Breast epithelium (tissue), 4 donors: ENCODE measurements around the gene IL19. TPM values are rescaled to one million over a fixed set of nuclear protein-coding genes. Genes with fewer than 3 reads are reported as not detected.

Source experiments
- DNase-seq, 2 donors: peaks; one replicate each; pipeline ENCODE4 v3.0.0-alpha.2; 2019; ENCODE audit warnings: low spot score in 2 of 2
- H3K27ac ChIP-seq, 2 donors: fragments of 200-600 bp; sonication (generic) in 1 of 2; one replicate each; pipeline ENCODE4 v1.5.1; 2016 to 2019; ENCODE audit warnings: mild to moderate bottlenecking in 1 of 2
- H3K27me3 ChIP-seq, 2 donors: fragments of 200-600 bp; sonication (generic) in 1 of 2; one replicate each; pipeline versions ENCODE4 v1.5.1 to v1.6.0; 2017 to 2019; ENCODE audit warnings: control low read depth in 1 of 2, mild to moderate bottlenecking in 1 of 2
- H3K36me3 ChIP-seq: fragments of 200-600 bp; one replicate; pipeline ENCODE4 v1.5.1; 2019
- H3K4me1 ChIP-seq, 2 donors: fragments of 200-600 bp; sonication (generic); one replicate each; pipeline ENCODE4 v1.5.1; 2016 to 2019; ENCODE audit warnings: control low read depth in 1 of 2
- H3K4me3 ChIP-seq, 3 donors: fragments of 200-600 bp; sonication (generic); 1 replicate in 2 of 3; 2 replicates in 1 of 3; pipeline ENCODE4 v1.5.1; 2016 to 2019; ENCODE audit warnings: mild to moderate bottlenecking in 3 of 3, moderate library complexity in 2 of 3
- H3K9me3 ChIP-seq, 2 donors: fragments of 200-600 bp; sonication (generic) in 1 of 2; one replicate each; pipeline ENCODE4 v1.5.1; 2016 to 2019; ENCODE audit warnings: control low read depth in 1 of 2
- POLR2A ChIP-seq: fragments of 450-650 bp; IDR thresholded peaks from one replicate; pipeline ENCODE4 v1.6.1; 2016; ENCODE audit warnings: antibody characterized with exemption, mild to moderate bottlenecking, moderate library complexity
- POLR2AphosphoS5 ChIP-seq, 3 donors: sonication (generic); formaldehyde crosslinking; IDR thresholded peaks; one replicate each; pipeline ENCODE4 v1.6.1; 2017; ENCODE audit warnings: antibody characterized with exemption in 3 of 3
- intact Hi-C: fragments of 100-400 bp; cut with DNase I; formaldehyde crosslinking; loops from one replicate; pipeline ENCODE4 v1.15.1; 2023; ENCODE audit warnings: low total_unique reads
- total RNA-seq, 3 donors: library from RNA; depleted of rRNA; stranded (reverse); fragments of >200 nt; gene quantifications; one replicate each; pipeline ENCODE4 v1.1.0, GENCODE V29; 2016
- TF ChIP-seq, protein P1 (sequence below), 3 donors: fragments of 450-650 bp; IDR thresholded peaks; one replicate each; pipeline ENCODE4 v1.5.1; 2016 to 2017; ENCODE audit warnings: antibody characterized with exemption in 3 of 3, mild to moderate bottlenecking in 3 of 3, moderate library complexity in 3 of 3

IL19 gene, protein sequence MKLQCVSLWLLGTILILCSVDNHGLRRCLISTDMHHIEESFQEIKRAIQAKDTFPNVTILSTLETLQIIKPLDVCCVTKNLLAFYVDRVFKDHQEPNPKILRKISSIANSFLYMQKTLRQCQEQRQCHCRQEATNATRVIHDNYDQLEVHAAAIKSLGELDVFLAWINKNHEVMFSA
- not detected for total RNA-seq

DNA sequence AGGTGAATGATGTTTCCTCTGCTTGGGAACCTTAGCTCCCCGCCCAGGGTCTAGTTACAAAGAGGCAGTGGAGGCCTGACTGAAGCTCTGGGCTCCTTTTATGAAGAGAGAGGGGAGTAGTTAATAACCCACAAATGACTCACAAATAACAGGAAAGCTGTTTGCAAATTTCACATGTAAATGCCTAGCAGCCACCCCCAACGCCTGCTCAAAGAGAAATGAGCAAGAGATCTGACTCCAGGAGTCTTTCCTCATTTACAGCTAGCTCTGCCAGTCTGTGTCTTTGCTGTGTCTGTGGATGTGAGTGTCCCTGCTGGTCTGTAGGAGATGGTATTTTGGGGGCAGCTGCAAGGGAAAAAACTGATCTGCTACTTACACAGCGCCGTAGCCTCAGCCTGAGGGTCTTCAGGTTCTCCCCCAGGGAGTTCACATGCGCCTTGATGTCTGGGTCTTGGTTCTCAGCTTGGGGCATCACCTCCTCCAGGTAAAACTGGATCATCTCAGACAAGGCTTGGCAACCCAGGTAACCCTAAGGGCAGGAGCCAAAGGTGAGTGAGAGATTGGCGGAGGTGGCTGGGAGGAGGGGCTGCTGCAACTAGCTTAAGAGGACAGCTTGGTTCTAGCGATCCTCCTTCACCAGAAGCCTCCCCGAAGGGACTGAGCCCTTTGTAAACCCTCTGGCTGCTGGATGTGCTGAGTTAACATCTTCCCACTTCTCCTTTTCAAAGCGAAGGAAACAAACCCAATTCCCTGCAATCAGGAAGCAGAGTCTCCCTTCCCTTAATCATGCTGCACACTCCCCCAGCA, at the start of gene IL19:
TSS of gene IL19 (plus strand) at position 243 of the 807 bp plus-strand sequence. CDS start 65,890 bp downstream, outside the sequence.
- no peak for TF ChIP-seq POLR2AphosphoS5 (IDR thresholded peaks at IDR 0.05)
- peak within 1 kb of the TSS in 1 of 2 donors; percentile 35 for H3K27ac ChIP-seq
- intact Hi-C loops, result no loop called here

DNA sequence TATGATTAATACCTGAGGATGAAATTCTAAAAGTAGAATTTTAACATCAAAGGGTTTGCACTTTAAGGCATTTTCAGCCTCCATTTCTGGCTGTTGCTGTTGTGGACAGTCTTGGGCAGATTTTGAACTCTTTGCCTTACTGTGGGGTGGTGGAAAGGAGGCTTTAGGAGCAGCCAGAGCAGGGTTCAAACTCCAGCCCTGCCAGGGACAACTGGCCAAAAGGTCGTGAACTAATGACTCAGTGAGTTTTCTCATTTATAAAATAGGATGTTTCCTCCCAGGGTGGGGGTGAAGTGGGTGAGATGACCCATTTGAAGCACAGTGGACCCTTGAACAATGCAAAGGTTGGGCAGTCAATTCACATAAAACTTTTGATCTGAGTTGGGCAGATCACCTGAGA, 49.1 kb upstream of the IL19 start:
- H3K9me3 ChIP-seq, result no peaks in the 10 kb centered on the region
- H3K4me1 ChIP-seq, result peaks cover 0 to 27% of the 10 kb centered on the region in 2 donors
- no peak overlapping the region for H3K27ac ChIP-seq
- intact Hi-C loops, result no loop called here
- no peaks in the 10 kb centered on the region for H3K36me3 ChIP-seq
- no peak for TF ChIP-seq POLR2A
- TF ChIP-seq POLR2AphosphoS5 (IDR thresholded peaks at IDR 0.05), result no peak
- TF ChIP-seq, protein P1, sequence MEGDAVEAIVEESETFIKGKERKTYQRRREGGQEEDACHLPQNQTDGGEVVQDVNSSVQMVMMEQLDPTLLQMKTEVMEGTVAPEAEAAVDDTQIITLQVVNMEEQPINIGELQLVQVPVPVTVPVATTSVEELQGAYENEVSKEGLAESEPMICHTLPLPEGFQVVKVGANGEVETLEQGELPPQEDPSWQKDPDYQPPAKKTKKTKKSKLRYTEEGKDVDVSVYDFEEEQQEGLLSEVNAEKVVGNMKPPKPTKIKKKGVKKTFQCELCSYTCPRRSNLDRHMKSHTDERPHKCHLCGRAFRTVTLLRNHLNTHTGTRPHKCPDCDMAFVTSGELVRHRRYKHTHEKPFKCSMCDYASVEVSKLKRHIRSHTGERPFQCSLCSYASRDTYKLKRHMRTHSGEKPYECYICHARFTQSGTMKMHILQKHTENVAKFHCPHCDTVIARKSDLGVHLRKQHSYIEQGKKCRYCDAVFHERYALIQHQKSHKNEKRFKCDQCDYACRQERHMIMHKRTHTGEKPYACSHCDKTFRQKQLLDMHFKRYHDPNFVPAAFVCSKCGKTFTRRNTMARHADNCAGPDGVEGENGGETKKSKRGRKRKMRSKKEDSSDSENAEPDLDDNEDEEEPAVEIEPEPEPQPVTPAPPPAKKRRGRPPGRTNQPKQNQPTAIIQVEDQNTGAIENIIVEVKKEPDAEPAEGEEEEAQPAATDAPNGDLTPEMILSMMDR (IDR thresholded peaks at IDR 0.05), result no peak
- no peak overlapping the region for H3K4me3 ChIP-seq
- DNase-seq, result no peak
- no peaks in the 10 kb centered on the region for H3K27me3 ChIP-seq

More for the DNA sequence above, at the start of gene IL19:
- H3K27me3 ChIP-seq, result no peaks in the 10 kb centered on the region
- H3K4me1 ChIP-seq, result no peaks in the 10 kb centered on the region
- peak within 1 kb of the TSS in 2 of 3 donors; percentile 23 to 29 for H3K4me3 ChIP-seq
- no peaks in the 10 kb centered on the region for H3K9me3 ChIP-seq
- no peaks in the 10 kb centered on the region for H3K36me3 ChIP-seq
- DNase-seq, result no peak

DNA sequence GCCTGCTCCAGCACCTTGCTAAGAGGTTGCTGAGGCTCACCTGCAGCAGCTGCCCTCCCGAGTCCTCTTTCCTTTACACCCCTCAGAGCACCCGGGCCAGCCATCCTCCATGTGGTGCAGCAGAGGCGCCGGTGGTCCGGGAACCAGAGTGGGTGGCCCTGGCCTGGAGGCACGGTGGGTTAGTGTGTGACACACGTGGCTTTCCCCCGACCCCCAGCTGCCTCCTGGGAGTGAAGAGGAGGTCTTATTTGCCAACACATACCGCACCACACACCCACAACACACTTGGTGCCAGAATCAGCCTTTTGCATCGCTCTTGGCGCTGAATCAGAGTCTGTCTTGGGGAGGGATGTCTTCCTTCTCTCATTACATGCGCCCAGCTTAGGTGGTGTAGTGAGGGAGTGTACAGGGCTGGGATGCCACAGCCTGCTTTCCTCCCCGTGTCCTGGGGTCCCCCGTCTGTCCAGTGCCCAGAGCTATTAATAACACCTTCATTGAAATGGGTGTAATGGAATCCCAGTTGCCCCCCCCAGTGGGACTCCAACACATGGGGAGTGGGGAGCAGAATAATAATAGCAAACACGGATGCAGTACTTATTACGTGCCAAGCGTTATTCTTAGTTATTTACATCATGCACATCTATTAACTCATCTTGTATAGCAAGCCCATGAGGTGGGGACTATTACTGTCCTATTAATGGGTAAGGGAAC, 47.7 kb upstream of the IL19 start:
- TF ChIP-seq, protein P1 (IDR thresholded peaks at IDR 0.05), result no peak
- TF ChIP-seq POLR2A (no peak), POLR2AphosphoS5 (IDR thresholded peaks at IDR 0.05) (no peak)
- intact Hi-C loops, result no loop called here
- Histone ChIP-seq H3K27ac (peak overlapping the region; percentile 73 to 81), H3K27me3 (no peaks in the 10 kb centered on the region), H3K4me1 (peaks cover 0 to 27% of the 10 kb centered on the region in 2 donors), H3K36me3 (no peaks in the 10 kb centered on the region), H3K9me3 (no peaks in the 10 kb centered on the region), H3K4me3 (no peak overlapping the region)
- no peak for DNase-seq

GRCh38 chr1:206723462-206723804, 47.1 kb upstream of the IL19 start:
- Histone ChIP-seq H3K9me3 (no peaks in the 10 kb centered on the region), H3K4me3 (no peak overlapping the region), H3K27me3 (no peaks in the 10 kb centered on the region), H3K27ac (peak overlapping the region; percentile 73 to 81), H3K36me3 (no peaks in the 10 kb centered on the region), H3K4me1 (peaks cover 0 to 27% of the 10 kb centered on the region in 2 donors)
- TF ChIP-seq POLR2A, result no peak
- TF ChIP-seq, protein P1 (IDR thresholded peaks at IDR 0.05), result no peak
- no peak for TF ChIP-seq POLR2AphosphoS5 (IDR thresholded peaks at IDR 0.05)
- intact Hi-C loops, result no loop called here
- no peak for DNase-seq

- TF ChIP-seq POLR2A (no peak), POLR2AphosphoS5 (IDR thresholded peaks at IDR 0.05) (peak in 2 of 3 donors; percentile 57 to 88)
- TF ChIP-seq, protein P1 (IDR thresholded peaks at IDR 0.05), result peak in 2 of 3 donors; percentile 14 to 20
- peak in 1 of 2 donors; percentile 51 for DNase-seq
- Histone ChIP-seq H3K27me3 (no peaks in the 10 kb centered on the region), H3K9me3 (no peaks in the 10 kb centered on the region), H3K36me3 (no peaks in the 10 kb centered on the region), H3K4me3 (no peak overlapping the region), H3K27ac (peak overlapping the region; percentile 73 to 81), H3K4me1 (peaks cover 0 to 27% of the 10 kb centered on the region in 2 donors)
- intact Hi-C loops, result no loop called here
Measured at GRCh38 chr1:206723805-206724472, 46.6 kb upstream of the IL19 start.
